ENCODE results near the gene DSN1. TPM values are rescaled to one million over a fixed set of nuclear protein-coding genes. Genes with fewer than 3 reads are reported as not detected.

DSN1 gene
- total RNA-seq, 1 donor from 2014 or later = 4.5 TPM

- intact Hi-C loops (cut with micrococcal nuclease) = no loop called here
- DNase-seq (no peak), ATAC-seq (peak; percentile 59)
These were observed 55.9 kb downstream of the DSN1 start for GRCh38 chr20:36717657-36718056.

GRCh38 chr20:36717021-36717420, 56.5 kb downstream of the DSN1 start:
- intact Hi-C loops (cut with micrococcal nuclease) = no loop called here
- no peak for DNase-seq
- ATAC-seq = no peak

GRCh38 chr20:36712775-36713174, 60.8 kb downstream of the DSN1 start:
- DNase-seq (no peak), ATAC-seq (no peak)
- intact Hi-C loops (cut with micrococcal nuclease) = no loop called here

- DNase-seq (no peak), ATAC-seq (peak; percentile 83)
- intact Hi-C loops (cut with micrococcal nuclease) = no loop called here
These were observed 64.4 kb downstream of the DSN1 start for GRCh38 chr20:36709126-36709525.

- DNase-seq (no peak), ATAC-seq (no peak)
- intact Hi-C loops (cut with micrococcal nuclease) = no loop called here
These were observed 70.0 kb downstream of the DSN1 start for GRCh38 chr20:36703530-36703929.

Other genes starting within 250 kb of the DSN1 start
- 1,967 TPM for gene MYL9, start 232.2 kb downstream of the DSN1 start, total RNA-seq
- gene TGIF2, start 200.2 kb downstream of the DSN1 start, total RNA-seq = 7.6 TPM
- gene RAB5IF, start 168.0 kb downstream of the DSN1 start, total RNA-seq = 53.4 TPM
- gene SLA2, start 127.6 kb downstream of the DSN1 start, total RNA-seq = 0.47 TPM
- 35.7 TPM for gene NDRG3, start 27.7 kb downstream of the DSN1 start, total RNA-seq
- gene TLDC2, start 102.4 kb upstream of the DSN1 start, total RNA-seq = not detected
- 42.5 TPM for gene SAMHD1, start 177.9 kb upstream of the DSN1 start, total RNA-seq